Effector CD4-positive, alpha-beta T cell (primary cell): ENCODE results near the gene BRAT1.

Experiments
- DNase-seq: peaks from one replicate; pipeline ENCODE4 v3.0.0-alpha.2; 2020

The BRAT1 gene

DNA sequence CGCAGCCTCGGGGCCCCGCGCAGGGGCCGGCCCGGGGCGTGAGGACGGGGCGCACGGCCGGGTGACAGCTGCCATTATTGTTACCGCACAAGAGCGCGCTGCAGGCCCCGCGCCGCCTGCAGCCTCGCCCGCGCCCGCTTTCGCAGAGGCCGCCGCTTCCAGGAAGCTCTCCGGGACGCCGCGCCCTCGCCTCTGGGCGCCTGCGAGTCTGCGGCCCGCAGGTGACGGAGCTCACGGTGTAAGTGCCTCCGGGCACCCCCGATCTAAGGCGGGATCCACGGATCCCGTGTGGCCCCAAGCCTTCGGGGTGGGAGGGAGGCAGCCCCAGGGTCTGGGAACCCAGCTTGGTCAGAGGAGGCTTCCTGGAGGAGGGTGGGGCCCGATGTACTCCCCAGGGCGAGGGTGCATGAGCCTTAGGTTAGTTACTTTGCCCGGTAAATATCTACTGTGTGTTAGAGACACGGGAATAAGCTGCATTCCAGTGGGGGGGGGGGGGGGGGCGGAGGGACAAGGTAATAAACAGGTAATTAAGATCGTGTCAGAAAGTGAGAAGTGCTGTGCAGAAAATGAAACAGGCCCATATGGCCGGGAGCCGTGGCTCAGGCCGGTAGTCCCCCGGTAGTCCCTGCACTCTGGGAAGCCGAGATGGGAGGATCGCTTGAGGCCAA lies 4.1 kb upstream of the BRAT1 start:
- no peak for DNase-seq

DNA sequence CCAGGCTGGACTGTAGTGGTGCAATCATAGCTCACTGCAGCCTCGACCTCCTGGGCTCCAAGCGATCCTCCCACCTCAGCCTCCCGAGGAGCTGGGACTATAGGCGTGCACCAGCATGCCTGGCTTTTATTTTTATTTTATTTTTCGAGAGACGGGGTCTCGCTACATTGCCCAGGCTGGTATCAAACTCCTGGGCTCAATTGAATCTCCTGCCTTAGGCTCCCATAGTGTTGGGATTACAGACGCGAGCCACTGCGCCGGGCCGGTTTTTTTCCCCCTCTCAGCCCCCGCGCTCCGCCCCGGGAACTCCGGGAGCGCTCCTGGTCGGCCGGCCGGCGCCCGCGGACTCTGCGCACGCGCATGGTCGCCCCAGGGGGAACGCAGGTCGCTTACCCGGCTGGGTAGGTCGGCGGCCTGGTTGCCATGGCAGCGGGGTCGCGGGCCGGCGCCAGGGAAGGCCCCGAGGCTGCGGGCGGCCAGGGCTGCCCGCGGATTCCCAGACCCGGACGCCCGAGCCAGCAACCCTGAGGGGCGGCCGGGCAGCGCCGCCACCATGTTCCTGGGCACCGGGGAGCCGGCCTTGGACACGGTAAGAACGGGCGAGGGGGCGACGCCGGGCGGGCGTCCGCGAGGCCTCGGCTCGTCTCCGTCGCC lies 3.4 kb upstream of the BRAT1 start, which contains the start of gene IQCE:
IQCE (plus strand) TSS at position 351 of the 654 bp plus-strand sequence; CDS start at position 554, 203 bp downstream.
- DNase-seq = peak; percentile 79

DNA sequence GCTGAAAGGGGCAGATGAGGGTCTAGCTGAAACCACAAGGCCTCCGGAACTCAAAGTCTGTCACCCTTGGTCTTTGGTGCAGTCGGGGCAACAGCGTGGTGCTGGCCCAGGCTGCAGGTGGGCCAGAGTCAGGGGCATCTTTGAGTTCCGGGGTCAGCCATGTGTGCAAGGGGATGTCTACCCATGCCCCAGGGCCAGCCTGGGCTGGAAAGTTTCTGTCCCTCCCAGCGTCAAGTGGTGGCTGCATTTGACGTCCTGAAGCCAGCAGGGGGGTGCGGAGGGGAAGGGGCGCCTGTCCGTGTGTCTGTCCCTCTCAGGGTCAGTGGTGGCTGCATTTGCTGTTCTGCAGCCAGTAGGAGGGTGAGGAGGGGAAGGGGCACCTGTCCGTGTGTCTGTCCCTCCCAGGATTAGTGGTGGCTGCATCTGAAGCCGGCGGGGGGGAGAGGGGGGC lies 638 bp downstream of the BRAT1 start:
- no peak for DNase-seq

DNA sequence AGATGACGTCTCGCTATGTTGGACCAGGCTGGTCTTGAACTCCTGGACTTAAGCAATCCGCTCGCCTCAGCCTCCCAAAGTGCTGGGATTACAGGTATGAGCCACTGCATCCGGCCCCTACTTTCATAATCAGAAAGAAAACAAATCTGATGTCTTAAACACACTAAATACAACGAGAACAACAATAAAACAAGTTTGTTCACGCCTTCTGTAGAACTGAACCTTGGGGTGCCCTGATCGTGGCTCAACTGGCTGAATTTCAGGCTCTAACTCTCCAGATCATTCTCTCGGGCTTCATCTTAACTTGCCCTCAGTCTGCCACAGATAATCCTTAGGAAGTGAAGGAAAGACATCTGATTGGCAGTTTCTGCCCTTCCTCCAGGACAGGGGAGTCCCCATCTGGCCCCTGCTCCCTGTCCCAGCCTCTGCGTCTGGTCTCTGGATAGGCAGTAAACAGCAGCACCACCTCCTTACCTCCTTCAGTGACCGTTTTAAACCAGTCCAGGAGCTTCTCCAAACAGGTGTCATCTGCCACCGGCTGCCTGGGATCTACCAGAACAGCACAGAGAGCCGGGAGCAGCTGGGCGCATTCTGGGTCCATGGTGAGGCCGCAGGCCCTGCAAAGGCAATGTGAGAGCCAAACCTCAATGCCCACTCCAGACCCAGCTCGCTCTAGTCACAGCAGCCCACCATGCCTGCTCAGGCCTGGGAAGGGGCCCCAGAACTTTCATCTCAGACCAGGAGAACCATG lies 1.3 kb downstream of the BRAT1 start:
- no peak for DNase-seq

DNA sequence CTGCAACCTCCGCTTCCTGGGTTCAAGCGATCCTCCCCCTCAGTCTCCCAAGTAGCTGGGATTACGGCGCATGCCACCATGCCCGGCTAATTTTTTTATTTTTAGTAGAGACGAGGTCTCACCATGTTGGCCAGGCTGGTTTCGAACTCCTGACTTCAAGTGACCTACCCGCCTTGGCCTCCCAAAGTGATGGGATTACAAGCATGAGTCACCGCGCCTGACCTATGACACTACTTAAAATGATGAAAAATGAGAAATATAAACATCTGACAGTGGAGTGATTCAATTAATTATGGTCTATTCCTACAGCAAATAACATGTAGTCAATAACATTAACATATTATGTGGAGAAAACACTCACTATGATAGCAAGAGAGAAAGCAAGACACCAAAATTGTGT lies 2.2 kb downstream of the BRAT1 start:
- DNase-seq = no peak

DNA sequence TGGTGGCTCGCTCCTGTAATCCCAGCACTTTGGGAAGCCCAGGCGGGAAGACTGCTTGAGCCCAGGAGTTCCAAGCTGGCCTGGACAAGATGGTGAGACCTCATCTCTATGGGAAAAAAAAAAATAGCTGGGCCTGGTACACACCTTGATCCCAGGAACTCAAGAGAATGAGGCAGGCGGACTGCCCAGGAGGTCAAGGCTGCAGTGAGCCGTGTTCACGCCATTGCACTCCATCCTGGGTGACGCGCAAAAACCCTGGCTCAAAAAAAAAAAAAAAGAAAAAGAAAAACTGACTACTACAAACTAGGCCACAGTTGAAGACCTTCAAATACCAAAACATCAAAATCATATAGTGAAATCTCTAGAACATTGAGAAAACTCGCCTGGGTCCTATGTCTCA lies 3.9 kb downstream of the BRAT1 start:
- no peak for DNase-seq

DNA sequence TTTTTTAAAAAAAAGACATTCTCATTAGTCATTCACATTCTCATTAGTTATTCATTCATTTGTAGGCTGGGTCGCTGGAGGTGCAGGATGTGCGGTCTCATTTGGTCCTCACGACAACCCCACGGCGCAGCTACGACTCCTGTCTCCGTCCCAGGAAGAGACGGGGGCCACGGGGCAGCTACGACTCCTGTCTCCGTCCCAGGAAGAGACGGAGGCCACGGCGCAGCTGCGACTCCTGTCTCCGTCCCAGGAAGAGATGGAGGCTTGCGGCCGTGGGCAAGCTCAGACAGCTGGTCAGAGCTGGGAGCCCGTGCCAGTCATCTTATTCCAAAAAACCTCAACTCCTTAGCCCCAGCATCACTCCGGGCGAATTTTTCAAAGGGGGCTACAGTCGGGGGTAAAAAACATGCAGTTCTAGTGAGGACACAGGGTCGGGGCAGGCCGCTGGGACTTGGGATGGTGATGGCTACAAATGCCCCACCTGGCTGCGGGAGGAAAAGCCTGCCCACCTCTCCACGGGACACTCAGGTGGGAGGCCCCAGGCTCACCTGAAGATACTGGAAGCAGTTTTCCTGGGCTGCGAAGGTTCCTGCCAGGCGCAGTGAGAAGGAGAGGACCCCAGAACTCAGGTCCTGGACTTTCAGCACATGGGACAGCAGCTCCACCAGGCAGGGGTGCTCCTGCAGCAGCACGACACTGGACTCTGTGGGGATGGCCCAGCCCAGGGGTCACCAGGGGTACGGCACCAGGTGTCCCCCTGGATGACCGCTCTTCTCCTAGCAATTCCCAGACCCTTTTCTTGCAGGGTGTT lies 8.3 kb downstream of the BRAT1 start:
- no peak for DNase-seq

DNA sequence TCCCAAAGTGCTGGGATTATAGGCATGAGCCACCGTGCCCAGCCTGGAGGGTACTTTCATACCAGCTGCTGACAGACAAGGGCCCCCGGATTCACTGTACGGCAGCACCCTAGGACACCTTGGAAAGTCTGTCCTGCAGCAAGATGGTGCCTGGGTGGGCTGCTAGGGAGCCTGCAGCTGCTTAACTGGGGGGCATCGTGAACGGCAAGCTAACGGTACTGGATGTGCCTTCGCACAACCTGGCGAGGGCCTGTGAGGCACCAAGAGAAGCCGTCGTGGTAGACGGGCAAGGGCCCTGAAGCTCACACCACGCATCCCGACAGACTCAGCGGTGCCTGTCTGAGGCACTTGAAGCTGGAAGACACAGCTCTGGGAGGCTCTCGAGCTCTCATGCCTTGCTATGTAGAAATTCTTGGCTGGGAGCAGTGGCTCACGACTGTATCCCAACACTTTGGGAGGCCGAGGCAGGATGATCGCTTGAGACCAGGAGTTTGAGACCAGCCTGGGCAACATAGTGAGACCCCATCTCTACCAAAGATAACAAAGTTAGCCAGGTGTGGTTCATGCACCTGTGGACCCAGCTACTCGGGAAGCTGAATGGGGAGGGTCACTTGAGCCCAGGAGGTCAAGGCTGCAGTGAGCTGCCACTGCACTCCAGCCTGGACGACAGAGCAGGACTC lies 9.4 kb downstream of the BRAT1 start:
- DNase-seq = no peak

DNA sequence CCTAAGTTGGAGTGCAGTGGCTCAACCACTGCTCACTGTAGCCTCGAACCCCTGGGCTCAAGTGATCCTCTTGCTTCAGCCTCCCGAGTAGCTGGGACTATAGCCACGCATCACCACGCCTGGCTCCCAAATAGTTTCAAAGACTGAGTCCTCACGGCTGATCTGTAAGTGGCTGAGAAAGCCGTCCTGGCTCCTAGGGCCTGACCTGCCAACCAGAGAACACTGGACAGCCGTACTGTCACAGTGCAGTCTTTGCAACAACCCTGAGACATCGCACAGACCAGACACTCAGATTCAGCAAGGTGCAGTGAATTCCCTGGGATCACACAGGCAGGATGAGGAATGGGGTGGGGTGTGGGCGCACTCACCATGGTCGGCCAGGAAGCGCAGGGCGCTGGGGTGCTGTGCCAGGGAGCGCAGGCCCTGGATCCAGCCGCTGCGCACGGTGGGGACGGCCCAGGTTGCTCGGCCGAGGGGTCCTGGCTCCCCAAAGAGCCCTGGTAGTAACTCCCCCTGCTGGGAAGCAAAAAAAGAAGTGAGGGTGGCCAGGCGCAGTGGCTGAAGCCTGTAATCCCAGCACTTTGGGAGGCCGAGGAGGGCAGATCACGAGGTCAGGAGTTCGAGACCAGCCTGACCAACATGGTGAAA lies 10.7 kb downstream of the BRAT1 start:
- no peak for DNase-seq

DNA sequence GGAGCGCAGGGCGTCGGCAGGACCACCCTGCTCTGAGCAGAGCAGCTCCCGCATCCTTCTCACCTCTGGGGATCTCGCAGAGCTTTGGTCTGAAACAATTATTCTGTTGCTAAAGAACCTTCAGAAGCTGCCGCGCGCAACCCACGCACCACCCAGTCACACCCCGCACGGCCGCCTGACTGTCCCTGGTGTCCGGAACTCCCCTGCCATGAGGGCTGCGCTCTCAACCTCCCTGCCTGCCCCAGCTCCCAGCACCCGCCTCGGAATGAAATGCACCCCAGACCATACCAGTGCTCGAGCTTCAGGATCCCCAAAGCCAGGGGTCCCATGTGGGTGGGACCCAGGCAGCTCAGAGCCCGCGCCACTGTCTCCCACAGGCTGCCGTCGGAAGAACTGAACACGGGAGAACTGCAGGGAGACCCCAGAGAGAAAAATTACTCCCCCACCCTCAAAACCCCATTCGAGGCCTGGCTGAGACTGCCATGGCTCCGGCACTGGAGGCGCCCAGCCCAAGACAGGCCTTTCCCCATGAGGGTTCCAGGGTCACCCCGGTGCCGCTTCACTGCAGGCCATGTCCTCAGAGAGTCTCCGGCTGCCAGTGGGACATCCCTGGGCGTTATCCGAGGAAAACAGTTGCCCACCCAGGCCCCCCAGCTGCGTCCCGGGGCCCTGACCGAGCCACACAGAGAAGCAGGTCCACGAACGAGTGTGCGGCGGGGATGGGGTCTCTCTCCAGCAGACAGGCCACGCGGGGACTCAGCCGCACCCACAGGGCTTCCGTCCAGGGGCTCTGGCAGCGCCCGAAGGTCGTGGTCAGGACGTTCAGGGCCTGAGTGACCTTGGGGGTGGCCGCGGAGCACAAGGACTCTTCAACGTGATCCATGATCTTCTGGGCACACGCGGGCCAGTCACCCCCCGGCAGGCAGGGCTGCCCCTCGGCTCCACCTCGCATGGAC lies 12.1 kb downstream of the BRAT1 start:
- no peak for DNase-seq

DNA sequence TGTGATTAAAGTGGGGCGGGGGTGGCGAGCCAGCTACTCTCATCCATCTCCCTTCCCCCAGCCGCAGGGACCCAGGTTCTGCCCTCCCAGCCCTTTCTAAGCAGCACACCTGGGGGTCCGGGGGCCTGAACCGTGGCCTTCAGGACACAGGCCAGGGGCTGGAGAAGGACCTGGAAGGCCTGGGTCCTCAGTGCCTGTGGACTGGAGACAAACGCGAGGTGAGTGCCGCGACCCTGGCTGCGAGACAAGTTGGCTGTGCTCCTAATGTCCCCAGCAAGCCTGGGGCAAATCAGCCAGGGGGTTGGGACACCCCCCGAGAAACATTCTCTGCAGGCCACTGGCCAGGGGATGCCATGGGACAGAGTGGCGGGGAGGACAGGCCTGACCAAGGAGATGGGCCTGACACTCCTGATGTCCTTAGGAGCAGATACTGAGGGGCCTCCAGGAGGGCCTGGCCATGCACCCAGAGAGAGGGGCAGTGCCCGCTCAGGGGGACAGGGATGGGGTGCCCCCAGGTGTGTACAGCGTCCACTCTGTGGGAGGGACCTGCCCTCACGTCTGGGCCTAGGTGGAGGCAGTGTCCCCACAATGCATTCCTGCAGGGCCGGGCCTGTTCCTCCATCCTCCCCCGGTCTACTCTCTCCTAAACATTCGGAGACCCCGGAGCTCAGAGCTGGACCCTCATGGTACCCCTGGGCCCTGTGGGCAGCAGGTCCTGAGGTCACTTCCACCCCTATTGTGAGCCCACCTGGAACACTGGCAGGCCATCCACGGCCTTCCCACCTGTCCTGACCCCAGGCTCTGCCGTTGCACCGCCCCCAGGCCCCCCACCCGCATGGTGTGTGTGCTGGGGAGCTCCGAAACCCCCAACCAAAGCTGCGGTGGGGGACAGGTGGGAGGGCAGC lies 13.1 kb downstream of the BRAT1 start:
- no peak for DNase-seq

DNA sequence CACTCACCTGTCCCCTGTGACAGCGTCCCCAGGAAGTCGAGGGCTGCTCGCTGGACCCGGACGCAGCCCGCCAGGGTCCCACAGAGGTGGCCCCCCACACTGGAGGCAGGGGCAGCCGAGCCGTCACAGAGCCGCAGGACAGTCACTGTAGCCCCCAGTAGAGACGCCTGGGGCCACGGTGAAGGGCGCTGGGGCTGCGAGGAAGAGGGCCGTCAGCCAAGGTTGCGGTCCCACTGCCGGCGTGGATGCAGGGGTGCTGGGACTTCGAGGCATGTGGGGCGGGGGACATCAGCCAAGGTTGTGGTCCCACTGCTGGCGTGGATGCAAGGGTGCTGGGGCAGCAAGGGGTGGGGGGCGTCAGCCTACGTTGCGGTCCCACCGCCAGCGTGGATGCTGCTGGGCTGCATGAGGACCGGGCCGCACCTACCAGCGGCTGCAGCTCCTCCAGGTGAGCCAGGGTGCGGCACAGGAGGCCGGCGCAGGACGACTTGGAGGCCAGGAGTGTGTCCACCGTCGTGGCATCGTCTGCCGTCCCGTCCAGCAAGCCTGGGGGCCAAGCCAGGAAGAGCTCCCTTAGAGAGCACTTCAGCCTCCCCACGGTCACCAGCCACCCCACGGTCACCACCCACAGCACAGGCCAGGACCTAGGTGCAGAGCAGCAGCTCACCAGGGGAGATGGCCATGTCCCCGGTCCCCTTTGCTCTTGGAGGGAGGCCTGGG lies 13.9 kb downstream of the BRAT1 start:
- no peak for DNase-seq

DNA sequence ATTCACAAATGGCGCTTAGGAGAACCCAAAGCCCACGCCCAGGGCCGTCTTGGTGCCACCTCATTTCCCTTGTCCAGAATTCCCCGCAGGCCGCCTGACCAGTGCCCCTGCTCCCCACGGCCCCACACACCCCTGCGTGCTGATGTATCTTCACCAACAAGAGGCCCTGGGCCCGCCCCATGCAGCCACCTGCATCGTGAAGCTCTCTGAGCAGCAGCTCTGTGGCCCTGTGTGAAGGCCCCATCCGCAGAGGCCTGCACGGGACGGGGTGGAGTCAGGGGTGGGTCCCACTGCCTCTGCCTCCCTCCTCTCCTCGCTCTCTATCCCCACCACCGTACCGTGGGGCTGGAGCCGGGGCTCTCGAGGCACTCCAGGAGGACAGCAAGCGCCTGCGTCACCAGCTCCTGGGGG lies 14.7 kb downstream of the BRAT1 start:
- DNase-seq = no peak

DNA sequence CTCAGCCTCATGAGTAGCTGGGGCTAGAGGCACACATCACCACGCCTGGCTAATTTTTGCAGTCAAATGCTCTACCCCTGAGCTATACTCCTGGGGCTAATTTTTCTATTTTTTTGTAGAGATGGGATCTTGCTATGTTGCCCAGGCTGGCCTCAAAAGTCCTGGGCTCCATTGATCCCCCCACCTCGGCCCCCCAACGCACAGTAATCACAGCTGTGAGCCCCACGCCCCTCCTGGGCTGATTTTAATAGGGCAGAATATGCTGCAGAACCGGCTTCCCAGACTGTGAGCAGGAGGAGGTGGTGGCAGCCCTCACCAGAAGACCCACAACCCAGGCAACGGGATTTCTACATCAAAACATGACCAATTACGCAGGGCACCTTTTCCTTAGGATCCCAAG lies 15.2 kb downstream of the BRAT1 start:
- DNase-seq = no peak

DNA sequence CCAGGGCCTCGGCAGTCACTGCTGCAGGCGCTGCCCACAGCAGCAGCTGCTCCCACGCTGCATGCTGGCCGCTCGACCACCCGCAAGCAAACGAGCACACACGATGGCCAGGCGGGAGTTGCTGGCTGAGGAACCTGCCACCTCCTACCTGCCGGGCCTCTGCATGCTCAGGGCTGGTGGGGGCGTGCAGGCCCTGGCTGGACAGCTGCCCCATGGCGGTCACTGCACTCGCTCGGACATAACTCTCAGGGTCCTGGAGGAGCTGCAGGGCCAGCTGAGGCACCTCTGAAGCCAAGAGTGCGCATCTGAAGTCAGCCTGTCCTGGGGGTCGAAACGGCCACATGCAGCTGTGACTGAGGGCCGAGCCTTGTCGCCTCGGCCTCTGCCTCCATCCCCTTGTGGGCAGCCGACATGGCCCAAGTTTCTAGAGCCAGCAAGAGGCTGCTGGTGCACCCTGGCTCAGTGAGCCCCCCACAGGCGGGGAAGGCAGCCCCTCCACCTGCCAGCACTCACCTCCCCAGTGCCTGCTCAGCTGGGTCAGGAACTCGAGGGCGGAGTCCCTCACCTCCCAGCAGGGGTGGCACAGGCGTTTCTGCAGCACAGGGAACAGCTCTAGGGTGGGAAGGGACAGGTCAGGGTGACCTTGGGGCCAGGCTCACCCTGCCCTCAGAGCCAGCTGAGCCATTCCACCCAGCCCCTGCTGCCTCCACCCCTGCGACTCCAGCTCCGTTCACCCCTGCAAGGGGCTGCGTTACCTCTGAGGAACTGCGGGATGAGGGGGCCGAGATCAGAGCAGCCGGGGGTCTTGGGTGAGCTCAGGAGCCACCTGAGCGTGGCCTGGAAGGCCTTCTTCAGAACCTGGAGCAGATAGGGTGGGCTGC lies 16.1 kb downstream of the BRAT1 start:
- no peak for DNase-seq

DNA sequence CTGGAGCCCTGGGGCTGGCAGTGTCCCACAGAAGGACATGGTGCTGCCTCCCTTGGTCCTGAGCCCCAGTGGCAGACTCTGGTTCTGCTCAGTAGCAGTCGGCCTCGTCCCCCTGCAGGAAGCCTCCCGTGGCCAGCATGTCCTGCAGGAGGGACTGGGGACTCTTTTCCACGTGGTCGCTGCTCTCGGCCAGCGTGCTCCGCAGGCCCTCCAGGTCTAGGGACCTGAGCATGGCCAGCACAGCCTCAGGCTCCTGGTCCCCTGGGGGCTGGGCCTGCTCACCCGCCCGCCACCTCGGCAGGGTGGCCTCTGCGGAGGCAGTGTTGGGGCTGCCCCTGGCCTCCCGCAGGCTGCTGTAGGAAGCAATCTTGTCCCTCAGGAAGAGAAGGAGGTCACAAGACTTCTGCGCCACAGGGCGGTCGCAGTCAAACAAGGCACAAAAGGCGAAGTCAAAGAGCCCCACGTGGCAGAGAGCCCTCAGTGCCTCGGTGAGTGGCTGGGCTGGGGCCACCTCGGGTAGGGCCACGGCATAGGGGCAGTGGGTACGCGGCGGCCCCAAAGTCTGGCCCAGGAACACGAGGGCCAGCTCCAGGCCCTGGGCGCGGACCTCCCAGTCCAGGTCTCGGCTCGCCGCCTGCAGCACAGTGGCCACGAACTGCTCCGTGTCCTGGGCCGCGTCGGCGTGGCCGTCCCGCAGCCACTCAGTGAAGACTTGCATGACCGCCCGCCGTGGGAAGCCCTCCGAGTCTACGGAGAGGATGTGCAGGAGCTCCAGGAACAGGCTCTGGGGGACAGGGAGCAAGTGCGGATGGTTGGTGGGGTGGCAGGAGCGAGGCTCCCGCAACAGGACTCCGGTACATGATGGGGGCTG lies 17.1 kb downstream of the BRAT1 start:
- DNase-seq = no peak
